GM23248 (cell line): ENCODE data around the gene TM9SF2.

Experiments
- EZH2 ChIP-seq: fragments of 200-600 bp; sonication (generic); IDR thresholded peaks from 2 replicates; pipeline ENCODE4 v1.6.1; 2018; ENCODE audit warnings: antibody characterized with exemption, mild to moderate bottlenecking; ENCODE audit not compliant: insufficient read depth, poor library complexity, severe bottlenecking
- EZH2phosphoT487 ChIP-seq: fragments of 200-600 bp; sonication (generic); IDR thresholded peaks from 2 replicates; pipeline ENCODE4 v1.6.1; 2018; ENCODE audit warnings: antibody characterized with exemption, moderate library complexity, mild to moderate bottlenecking, low read depth; ENCODE audit not compliant: insufficient read depth

DNA sequence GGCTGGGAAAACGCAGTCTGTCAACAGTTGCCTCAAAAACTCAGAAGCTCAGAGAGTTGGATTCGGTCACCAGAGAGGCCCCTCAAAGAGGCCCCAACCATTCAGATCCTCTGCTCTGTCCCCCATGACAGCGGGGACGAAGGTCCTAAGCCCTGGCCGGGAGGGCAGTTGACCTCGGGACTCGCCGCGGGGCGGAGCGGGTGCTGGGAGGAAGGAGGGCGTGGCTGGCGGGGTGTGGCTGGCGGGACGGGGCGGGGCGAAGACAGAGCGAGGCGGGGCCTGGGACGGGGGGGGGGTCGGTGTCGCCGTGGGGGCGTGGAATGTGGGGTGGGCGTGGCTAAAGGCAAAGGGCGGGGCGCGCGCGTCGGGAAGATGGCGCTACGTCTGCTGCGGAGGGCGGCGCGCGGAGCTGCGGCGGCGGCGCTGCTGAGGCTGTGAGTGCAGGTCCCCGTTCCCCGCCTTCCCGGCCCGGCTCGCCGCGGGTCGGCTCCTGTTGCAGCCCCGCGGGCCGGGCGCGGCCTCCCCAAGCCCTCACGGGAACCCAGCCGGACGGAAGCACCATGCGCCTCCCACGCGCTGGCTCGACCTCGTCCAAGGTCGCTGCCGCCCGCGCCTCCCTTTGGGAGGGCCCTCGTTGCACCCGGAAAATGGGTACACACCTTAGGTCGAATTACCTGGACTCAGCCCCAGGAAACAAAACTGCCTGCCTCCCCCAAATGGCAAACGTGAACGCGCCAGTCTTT is 105.2 kb downstream of the TM9SF2 start, which contains the start of gene CLYBL:
- TF ChIP-seq EZH2 (no peak), EZH2phosphoT487 (no peak)
